NT2/D1 (cell line): ENCODE results near the gene CARD16.

Experiments
- SUZ12 ChIP-seq: IDR thresholded peaks from 2 replicates; pipeline ENCODE4 v1.6.1; 2011; ENCODE audit not compliant: insufficient read length, insufficient read depth; ENCODE audit errors: extremely low read depth
- YY1 ChIP-seq: IDR thresholded peaks from 2 replicates; pipeline ENCODE4 v1.6.1; 2011; ENCODE audit not compliant: insufficient read length, insufficient read depth
- ZNF274 ChIP-seq: IDR thresholded peaks from 2 replicates; pipeline ENCODE4 v1.6.1; 2011; ENCODE audit warnings: mild to moderate bottlenecking, low read depth, low read length

GRCh38 chr11:105074166-105074530, 29.0 kb upstream of the CARD16 start:
- TF ChIP-seq YY1, result no peak
- TF ChIP-seq ZNF274, result no peak
- TF ChIP-seq SUZ12, result no peak
